K562 (cell line): Measurements from ENCODE around the gene ESPN. TPM values are rescaled to one million over a fixed set of nuclear protein-coding genes. Genes with fewer than 3 reads are reported as not detected.

Source experiments
- ATAC-seq: fragments of 200-7000 bp; cut with Tn5 transposase; 3 replicates; pipeline ENCODE4 v1.9.1; 2020; ENCODE audit warnings: moderate library complexity
- BruUV-seq: library from RNA; stranded (reverse); fragments of 400-500 nt; replicated peaks from 2 replicates; lab custom pipeline; 2021; lab: Mats Ljungman, UMichigan
- CTCF ChIA-PET: fragments of 300-600 bp; formaldehyde crosslinking; extraction: SDS; loops from one replicate; lab custom pipeline; 2021; ENCODE audit warnings: low intra/inter-chr PET ratio; lab: Yijun Ruan, JAX
- POLR2A ChIA-PET: fragments of 300-600, 350-650 bp; sonication (Branson Sonifier 250); formaldehyde crosslinking; extraction: SDS; loops from one replicate; lab custom pipeline; 2021; ENCODE audit warnings: antibody characterized with exemption, inconsistent platforms; lab: Yijun Ruan, JAX
- DNase-seq, 4 experiments: peaks; one replicate each; pipeline versions ENCODE4 v3.0.0 to v3.0.0-alpha.2; 2011 to 2018; ENCODE audit warnings: low spot score in 3 of 4, mixed read lengths in 3 of 4; ENCODE audit errors: extremely low read depth in 1 of 4
- FAIRE-seq: peaks from 2 replicates; lab custom pipeline; 2011; peaks lifted over from hg19 to GRCh38; lab: Jason Lieb, UNC
- H2AFZ ChIP-seq: 2 replicates; pipeline ENCODE4 v1.6.0; 2011; ENCODE audit warnings: low read depth, low read length, control low read depth, inconsistent platforms
- H3K27ac ChIP-seq: fragments of 200-600 bp; 3 replicates; pipeline ENCODE4 v1.8.0; 2011; ENCODE audit warnings: low read depth, mild to moderate bottlenecking, control low read depth, inconsistent platforms, low read length, moderate library complexity, mixed read lengths; ENCODE audit errors: extremely low read depth
- H3K27me3 ChIP-seq, 2 experiments: fragments of 300-600 bp in 1 of 2; 2 replicates in 1 of 2; 3 replicates in 1 of 2; pipeline versions ENCODE4 v1.6.0 to v1.8.0; 2011; ENCODE audit warnings: inconsistent platforms in 2 of 2, low read length in 2 of 2, mild to moderate bottlenecking in 1 of 2, mixed read lengths in 1 of 2, moderate library complexity in 1 of 2; ENCODE audit not compliant: control insufficient read depth in 2 of 2, insufficient read depth in 2 of 2
- H3K36me3 ChIP-seq: fragments of 300-600 bp; 3 replicates; pipeline ENCODE4 v1.8.0; 2011; ENCODE audit warnings: mild to moderate bottlenecking, low read length, inconsistent platforms; ENCODE audit not compliant: control insufficient read depth, insufficient read depth
- H3K4me1 ChIP-seq, 2 experiments: fragments of 200-600 bp in 1 of 2; replicated peaks in 1 of 2; 2 replicates in 1 of 2; 3 replicates in 1 of 2; pipeline versions ENCODE4 v1.5.1 to v1.8.0; 2011; ENCODE audit warnings: inconsistent platforms in 2 of 2, low read length in 2 of 2, mild to moderate bottlenecking in 1 of 2, mixed read lengths in 1 of 2, moderate library complexity in 1 of 2; ENCODE audit not compliant: control insufficient read depth in 2 of 2, insufficient read depth in 2 of 2
- H3K4me2 ChIP-seq: 2 replicates; pipeline ENCODE4 v1.6.1; 2011; ENCODE audit warnings: low read length, control low read depth, inconsistent platforms, mixed read lengths; ENCODE audit not compliant: insufficient read depth
- H3K4me3 ChIP-seq: fragments of 200-600 bp; sonication (generic), shearing (Covaris generic); 2 replicates; pipeline ENCODE4 v1.5.1; 2016; ENCODE audit warnings: control low read depth, inconsistent platforms
- H3K79me2 ChIP-seq: fragments of 200-600 bp; 3 replicates; pipeline ENCODE4 v1.8.0; 2011; ENCODE audit warnings: low read length, inconsistent platforms; ENCODE audit not compliant: control insufficient read depth, insufficient read depth
- H3K9ac ChIP-seq, 2 experiments: 2 replicates each; pipeline versions ENCODE4 v1.6.0 to v1.6.1; 2011; ENCODE audit warnings: low read depth in 2 of 2, low read length in 2 of 2, control low read depth in 1 of 2, inconsistent platforms in 1 of 2, mild to moderate bottlenecking in 1 of 2, mixed read lengths in 1 of 2; ENCODE audit not compliant: insufficient read depth in 1 of 2
- H3K9me1 ChIP-seq: one replicate; pipeline ENCODE4 v1.6.0; 2011; ENCODE audit warnings: inconsistent platforms, mild to moderate bottlenecking, low read length, moderate library complexity; ENCODE audit not compliant: control insufficient read depth, insufficient read depth
- H3K9me3 ChIP-seq: replicated peaks from 2 replicates; pipeline ENCODE4 v1.5.1; 2011; ENCODE audit warnings: low read depth, low read length, inconsistent platforms; ENCODE audit not compliant: control insufficient read depth, insufficient read depth
- H4K20me1 ChIP-seq: replicated peaks from 2 replicates; pipeline ENCODE4 v1.6.1; 2011; ENCODE audit warnings: low read length, inconsistent platforms, mixed read lengths; ENCODE audit not compliant: control insufficient read depth, insufficient read depth
- E4F1 ChIP-seq: fragments of 250-450 bp; sonication (Bioruptor Pico); IDR thresholded peaks from 2 replicates; pipeline ENCODE4 v1.5.0; 2021; ENCODE audit warnings: mild to moderate bottlenecking, borderline replicate concordance
- FOXP1 ChIP-seq: sonication (generic); formaldehyde crosslinking; IDR thresholded peaks from 2 replicates; pipeline ENCODE4 v1.8.0; 2022; ENCODE audit warnings: mild to moderate bottlenecking, missing genetic modification reagents
- PCBP1 ChIP-seq: fragments of 200-400 bp; formaldehyde crosslinking; IDR thresholded peaks from 2 replicates; pipeline ENCODE4 v1.6.1; 2018; ENCODE audit warnings: mild to moderate bottlenecking, low read depth, low read length; ENCODE audit not compliant: poor library complexity, severe bottlenecking
- THRAP3 ChIP-seq: fragments of 450-650 bp; IDR thresholded peaks from 2 replicates; pipeline ENCODE4 v1.6.1; 2016; ENCODE audit warnings: mild to moderate bottlenecking, inconsistent platforms, borderline replicate concordance
- TSC22D4 ChIP-seq: fragments of 450-650 bp; IDR thresholded peaks from 2 replicates; pipeline ENCODE4 v1.6.1; 2016; ENCODE audit warnings: missing genetic modification characterization, missing biosample characterization, control low read depth
- WHSC1 ChIP-seq: IDR thresholded peaks from one replicate; pipeline ENCODE4 v1.6.1; 2012; ENCODE audit warnings: low read length, control low read depth, inconsistent platforms
- XRCC3 ChIP-seq: fragments of 450-650 bp; IDR thresholded peaks from 2 replicates; pipeline ENCODE4 v1.6.1; 2017; ENCODE audit warnings: mild to moderate bottlenecking, moderate library complexity
- YY1 ChIP-seq, 3 experiments: IDR thresholded peaks; 2 replicates each; pipeline ENCODE4 v1.6.1; 2011; ENCODE audit warnings: low read length in 2 of 3, mild to moderate bottlenecking in 2 of 3, moderate library complexity in 2 of 3, borderline replicate concordance in 1 of 3, control low read depth in 1 of 3, low read depth in 1 of 3; ENCODE audit not compliant: insufficient read depth in 3 of 3, insufficient replicate concordance in 2 of 3, control insufficient read depth in 1 of 3, insufficient read length in 1 of 3; ENCODE audit errors: extremely low read depth in 1 of 3
- ZBTB8A ChIP-seq: fragments of 450-650 bp; IDR thresholded peaks from 2 replicates; pipeline ENCODE4 v1.6.1; 2018; ENCODE audit warnings: mild to moderate bottlenecking, moderate library complexity; ENCODE audit not compliant: partially characterized antibody
- ZNF121 ChIP-seq: sonication (generic); formaldehyde crosslinking; conservative IDR thresholded peaks from 2 replicates; pipeline ENCODE4 v1.8.0; 2022; ENCODE audit warnings: missing genetic modification reagents
- WGBS: fragments of 100-300 bp; shearing (Covaris generic); methylation state at CpG from one replicate; pipeline ENCODE4 v1.1.6; 2016; ENCODE audit warnings: low coverage, mixed read lengths; ENCODE audit not compliant: insufficient coverage; ENCODE audit errors: missing lambda C conversion rate; 5-methylcytosine and 5-hydroxymethylcytosine counted together
- in situ Hi-C: fragments of 300-500 bp; cut with MboI; formaldehyde crosslinking; loops from 4 replicates; pipeline ENCODE4 v1.15.0; 2018; ENCODE audit warnings: inconsistent platforms, mixed read lengths
- intact Hi-C: fragments of 100-400 bp; cut with micrococcal nuclease; formaldehyde crosslinking; loops from 2 replicates; pipeline ENCODE4 v1.14.2; 2022
- polyA plus RNA-seq, 8 experiments: library from polyadenylated mRNA; depleted of rRNA in 4 of 8; stranded (reverse) in 5 of 8; unstranded in 3 of 8; fragments of >200 nt; fragmentation: Nextera tagmentation in 2 of 8; fragmentation: Illumina TruSeq in 1 of 8; extraction: Ambion mirVana in 2 of 8; extraction: Trizol in 1 of 8; gene quantifications; 2 replicates each; pipeline versions ENCODE4 v1.2.1 to v1.2.3, GENCODE V29; 2011 to 2014; ENCODE audit warnings: inconsistent platforms in 1 of 8, missing spikeins in 1 of 8
- total RNA-seq, 7 experiments: library from RNA; depleted of rRNA in 6 of 7; stranded (reverse); fragments of >200 nt in 6 of 7; fragmentation: Illumina TruSeq in 2 of 7; extraction: Trizol in 2 of 7; gene quantifications; 2 replicates each; pipeline versions ENCODE4 v1.2.1 to v1.2.3, GENCODE V29; 2011 to 2021; ENCODE audit warnings: low replicate concordance in 1 of 7
- TF ChIP-seq, protein P1 (sequence below): fragments of 450-650 bp; IDR thresholded peaks from 2 replicates; pipeline ENCODE4 v1.6.1; 2018; ENCODE audit not compliant: partially characterized antibody

The ESPN gene
- total and polyA plus RNA-seq, 9 of the 15 experiments (the other 6 are each of a cell fraction or from before 2014, with no cell fraction given), result 0.07 to 1.2 (median 0.45) TPM; not detected in 3

DNA sequence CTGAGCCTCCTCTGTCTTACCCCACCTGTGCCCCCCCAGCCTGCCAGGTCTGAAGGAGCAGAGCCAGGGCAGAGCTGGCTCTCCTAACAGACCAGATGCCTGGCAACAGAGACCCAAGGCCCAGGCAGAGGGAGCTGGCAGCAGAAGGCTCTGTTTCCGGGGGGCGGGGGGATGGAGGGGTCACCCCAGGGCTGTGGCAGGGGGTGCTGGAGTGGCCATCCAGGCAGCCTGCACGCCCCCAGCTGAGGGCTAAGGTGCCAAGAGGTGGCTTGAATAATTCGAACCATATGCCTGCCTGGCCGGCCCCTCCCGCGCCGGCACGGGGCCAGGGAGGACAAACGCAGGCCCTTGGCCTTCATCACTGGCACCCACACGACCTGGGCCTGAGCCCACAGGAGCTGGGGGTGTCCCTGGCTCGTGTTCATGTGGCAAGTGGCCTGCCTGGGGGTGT lies 82.9 kb downstream of the ESPN start:
- under 1% methylated on average over 11 of the region's 12 CpGs for WGBS
- no peaks in the 10 kb centered on the region for H3K9me1 ChIP-seq
- H3K4me3 ChIP-seq, result no peak overlapping the region
- H3K79me2 ChIP-seq, result no peaks in the 10 kb centered on the region
- peaks cover 67 to 98% of the 10 kb centered on the region in 2 experiments for H3K27me3 ChIP-seq
- in situ Hi-C loops (no loop called here), intact Hi-C loops (no loop called here)
- no peak for DNase-seq
- no peaks in the 10 kb centered on the region for H3K36me3 ChIP-seq
- no peak overlapping the region for H3K4me2 ChIP-seq
- ChIA-PET CTCF (no interaction called here), POLR2A (interaction anchor here (0.6 to 6.1 kb wide), 6 partner anchors 12 to 144 kb away, joined by 3 to 57 read pairs (median 4); no protein-coding TSS in a partner anchor)
- no peak overlapping the region for H2AFZ ChIP-seq
- no peak for FAIRE-seq
- H3K9ac ChIP-seq, result no peak overlapping the region
- H3K9me3 ChIP-seq, result no peaks in the 10 kb centered on the region
- ATAC-seq, result no peak
- peaks cover 26% of the 10 kb centered on the region; the same call in 1 of the 2 replicates for H4K20me1 ChIP-seq
- H3K4me1 ChIP-seq, result peaks cover 0 to 53% of the 10 kb centered on the region in 2 experiments; a peak in 2 of 5 replicates
- no peak overlapping the region for H3K27ac ChIP-seq
- no TSS peak for BruUV-seq
- no peak for TF ChIP-seq WHSC1
- TF ChIP-seq E4F1, result no peak
- TF ChIP-seq, protein P1, sequence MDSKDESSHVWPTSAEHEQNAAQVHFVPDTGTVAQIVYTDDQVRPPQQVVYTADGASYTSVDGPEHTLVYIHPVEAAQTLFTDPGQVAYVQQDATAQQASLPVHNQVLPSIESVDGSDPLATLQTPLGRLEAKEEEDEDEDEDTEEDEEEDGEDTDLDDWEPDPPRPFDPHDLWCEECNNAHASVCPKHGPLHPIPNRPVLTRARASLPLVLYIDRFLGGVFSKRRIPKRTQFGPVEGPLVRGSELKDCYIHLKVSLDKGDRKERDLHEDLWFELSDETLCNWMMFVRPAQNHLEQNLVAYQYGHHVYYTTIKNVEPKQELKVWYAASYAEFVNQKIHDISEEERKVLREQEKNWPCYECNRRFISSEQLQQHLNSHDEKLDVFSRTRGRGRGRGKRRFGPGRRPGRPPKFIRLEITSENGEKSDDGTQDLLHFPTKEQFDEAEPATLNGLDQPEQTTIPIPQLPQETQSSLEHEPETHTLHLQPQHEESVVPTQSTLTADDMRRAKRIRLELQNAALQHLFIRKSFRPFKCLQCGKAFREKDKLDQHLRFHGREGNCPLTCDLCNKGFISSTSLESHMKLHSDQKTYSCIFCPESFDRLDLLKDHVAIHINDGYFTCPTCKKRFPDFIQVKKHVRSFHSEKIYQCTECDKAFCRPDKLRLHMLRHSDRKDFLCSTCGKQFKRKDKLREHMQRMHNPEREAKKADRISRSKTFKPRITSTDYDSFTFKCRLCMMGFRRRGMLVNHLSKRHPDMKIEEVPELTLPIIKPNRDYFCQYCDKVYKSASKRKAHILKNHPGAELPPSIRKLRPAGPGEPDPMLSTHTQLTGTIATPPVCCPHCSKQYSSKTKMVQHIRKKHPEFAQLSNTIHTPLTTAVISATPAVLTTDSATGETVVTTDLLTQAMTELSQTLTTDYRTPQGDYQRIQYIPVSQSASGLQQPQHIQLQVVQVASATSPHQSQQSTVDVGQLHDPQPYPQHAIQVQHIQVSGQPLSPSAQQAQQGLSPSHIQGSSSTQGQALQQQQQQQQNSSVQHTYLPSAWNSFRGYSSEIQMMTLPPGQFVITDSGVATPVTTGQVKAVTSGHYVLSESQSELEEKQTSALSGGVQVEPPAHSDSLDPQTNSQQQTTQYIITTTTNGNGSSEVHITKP, result no peak
- TF ChIP-seq PCBP1, result no peak
- TF ChIP-seq TSC22D4 (tag), result no peak
- TF ChIP-seq ZNF121 (CRISPR knock-in tag), result no peak
- no peak for TF ChIP-seq XRCC3
- TF ChIP-seq YY1 (IDR thresholded peaks at IDR 0.05; ENCODE audit: borderline replicate concordance in 1 of 3, control insufficient read depth in 1 of 3, extremely low read depth in 1 of 3, insufficient read depth in 3 of 3, insufficient read length in 1 of 3, insufficient replicate concordance in 2 of 3, low read depth in 1 of 3, low read length in 2 of 3), result no peak
- TF ChIP-seq FOXP1 (CRISPR knock-in tag), result no peak
- TF ChIP-seq ZBTB8A, result no peak
- TF ChIP-seq THRAP3, result no peak
